Measurements from ENCODE around the gene ANXA4. TPM values are rescaled to one million over a fixed set of nuclear protein-coding genes. Genes with fewer than 3 reads are reported as not detected.

Gene ANXA4
- total RNA-seq: 36.2 and 38.0 TPM in 2 replicates

GRCh38 chr2:69741575-69742321 is at the start of gene ANXA4:
ANXA4 (plus strand) TSS chr2:69742134; CDS start chr2:69781566, 39,432 bp downstream.
- H3K36me3 Mint-ChIP-seq (ENCODE audit: low read depth): peaks cover 5% of the 10 kb centered on the region
- intact Hi-C loops (cut with micrococcal nuclease): loop anchor here (1.0 to 10.0 kb wide), 5 partner anchors 15 to 403 kb away; partner anchors contain the start of gene GMCL1
- no peaks in the 10 kb centered on the region for H3K9me3 Mint-ChIP-seq
- H3K4me3 Mint-ChIP-seq: peak within 1 kb of the TSS; percentile 98
- H3K27ac Mint-ChIP-seq: peak within 1 kb of the TSS; percentile 96
- peaks cover 26% of the 10 kb centered on the region for H3K4me1 Mint-ChIP-seq (ENCODE audit: low read depth)
- peak; percentile 63 for DNase-seq (ENCODE audit: low spot score)
- peaks cover 6% of the 10 kb centered on the region for H3K27me3 Mint-ChIP-seq (ENCODE audit: insufficient read depth)

GRCh38 chr2:69692424-69692823 is 49.5 kb upstream of the ANXA4 start:
- H3K27me3 Mint-ChIP-seq (ENCODE audit: insufficient read depth): no peaks in the 10 kb centered on the region
- intact Hi-C loops (cut with micrococcal nuclease): no loop called here
- H3K36me3 Mint-ChIP-seq (ENCODE audit: low read depth): no peaks in the 10 kb centered on the region
- no peaks in the 10 kb centered on the region for H3K9me3 Mint-ChIP-seq
- H3K4me3 Mint-ChIP-seq: no peak overlapping the region
- no peak overlapping the region for H3K27ac Mint-ChIP-seq
- DNase-seq (ENCODE audit: low spot score): no peak
- H3K4me1 Mint-ChIP-seq (ENCODE audit: low read depth): peaks cover 74% of the 10 kb centered on the region

- intact Hi-C loops (cut with micrococcal nuclease): loop anchor here (1.0 kb wide), 1 partner anchor 10 kb away; no protein-coding TSS in a partner anchor
- peak; percentile 29 for DNase-seq (ENCODE audit: low spot score)
- Mint-ChIP-seq H3K4me3 (peak overlapping the region; percentile 46), H3K9me3 (no peaks in the 10 kb centered on the region), H3K4me1 (ENCODE audit: low read depth) (peaks cover 80% of the 10 kb centered on the region), H3K27ac (peak overlapping the region; percentile 83), H3K27me3 (ENCODE audit: insufficient read depth) (no peaks in the 10 kb centered on the region), H3K36me3 (ENCODE audit: low read depth) (no peaks in the 10 kb centered on the region)
These were observed 48.7 kb upstream of the ANXA4 start for GRCh38 chr2:69693059-69693774.

GRCh38 chr2:69693775-69694450 is 48.0 kb upstream of the ANXA4 start:
- Mint-ChIP-seq H3K27me3 (ENCODE audit: insufficient read depth) (no peaks in the 10 kb centered on the region), H3K4me1 (ENCODE audit: low read depth) (peaks cover 83% of the 10 kb centered on the region), H3K9me3 (no peaks in the 10 kb centered on the region), H3K36me3 (ENCODE audit: low read depth) (no peaks in the 10 kb centered on the region), H3K4me3 (peak overlapping the region; percentile 46), H3K27ac (peak overlapping the region; percentile 83)
- intact Hi-C loops (cut with micrococcal nuclease): loop anchor here (1.0 to 2.0 kb wide), 2 partner anchors 11 to 49 kb away; no protein-coding TSS in a partner anchor
- DNase-seq (ENCODE audit: low spot score): peak; percentile 44

GRCh38 chr2:69694894-69695849 is 46.8 kb upstream of the ANXA4 start:
- Mint-ChIP-seq H3K27ac (peak overlapping the region; percentile 63), H3K4me3 (peak overlapping the region; percentile 2), H3K9me3 (no peaks in the 10 kb centered on the region), H3K36me3 (ENCODE audit: low read depth) (no peaks in the 10 kb centered on the region), H3K4me1 (ENCODE audit: low read depth) (peaks cover 80% of the 10 kb centered on the region), H3K27me3 (ENCODE audit: insufficient read depth) (no peaks in the 10 kb centered on the region)
- intact Hi-C loops (cut with micrococcal nuclease): loop anchor here (1.0 to 5.0 kb wide), 4 partner anchors 20 to 128 kb away; no protein-coding TSS in a partner anchor
- DNase-seq (ENCODE audit: low spot score): no peak

- Mint-ChIP-seq H3K4me3 (peak overlapping the region; percentile 25), H3K36me3 (ENCODE audit: low read depth) (no peaks in the 10 kb centered on the region), H3K27me3 (ENCODE audit: insufficient read depth) (no peaks in the 10 kb centered on the region), H3K27ac (peak overlapping the region; percentile 27), H3K9me3 (no peaks in the 10 kb centered on the region), H3K4me1 (ENCODE audit: low read depth) (peaks cover 75% of the 10 kb centered on the region)
- intact Hi-C loops (cut with micrococcal nuclease): loop anchor here (1.0 to 5.0 kb wide), 4 partner anchors 21 to 129 kb away; no protein-coding TSS in a partner anchor
- no peak for DNase-seq (ENCODE audit: low spot score)
These were observed 46.1 kb upstream of the ANXA4 start for GRCh38 chr2:69695850-69696216.

- peaks cover 1% of the 10 kb centered on the region for H3K27me3 Mint-ChIP-seq (ENCODE audit: insufficient read depth)
- intact Hi-C loops (cut with micrococcal nuclease): no loop called here
- H3K36me3 Mint-ChIP-seq (ENCODE audit: low read depth): no peaks in the 10 kb centered on the region
- no peak overlapping the region for H3K27ac Mint-ChIP-seq
- no peak for DNase-seq (ENCODE audit: low spot score)
- peaks cover 36% of the 10 kb centered on the region for H3K4me1 Mint-ChIP-seq (ENCODE audit: low read depth)
- H3K4me3 Mint-ChIP-seq: no peak overlapping the region
- H3K9me3 Mint-ChIP-seq: no peaks in the 10 kb centered on the region
These were observed 41.6 kb upstream of the ANXA4 start for GRCh38 chr2:69700381-69700780.

GRCh38 chr2:69701100-69701945 is 40.6 kb upstream of the ANXA4 start:
- Mint-ChIP-seq H3K36me3 (ENCODE audit: low read depth) (no peaks in the 10 kb centered on the region), H3K4me3 (no peak overlapping the region), H3K27me3 (ENCODE audit: insufficient read depth) (peaks cover 1% of the 10 kb centered on the region), H3K27ac (peak overlapping the region; percentile 61), H3K9me3 (no peaks in the 10 kb centered on the region), H3K4me1 (ENCODE audit: low read depth) (peaks cover 26% of the 10 kb centered on the region)
- no peak for DNase-seq (ENCODE audit: low spot score)
- intact Hi-C loops (cut with micrococcal nuclease): no loop called here

GRCh38 chr2:69703189-69703588 is 38.7 kb upstream of the ANXA4 start:
- H3K4me1 Mint-ChIP-seq (ENCODE audit: low read depth): peaks cover 10% of the 10 kb centered on the region
- intact Hi-C loops (cut with micrococcal nuclease): no loop called here
- no peak overlapping the region for H3K4me3 Mint-ChIP-seq
- DNase-seq (ENCODE audit: low spot score): no peak
- no peaks in the 10 kb centered on the region for H3K36me3 Mint-ChIP-seq (ENCODE audit: low read depth)
- H3K27me3 Mint-ChIP-seq (ENCODE audit: insufficient read depth): peaks cover 1% of the 10 kb centered on the region
- no peaks in the 10 kb centered on the region for H3K9me3 Mint-ChIP-seq
- H3K27ac Mint-ChIP-seq: no peak overlapping the region

GRCh38 chr2:69704446-69704845 is 37.5 kb upstream of the ANXA4 start:
- Mint-ChIP-seq H3K27ac (no peak overlapping the region), H3K4me1 (ENCODE audit: low read depth) (no peaks in the 10 kb centered on the region), H3K27me3 (ENCODE audit: insufficient read depth) (peaks cover 1% of the 10 kb centered on the region), H3K9me3 (no peaks in the 10 kb centered on the region), H3K4me3 (no peak overlapping the region), H3K36me3 (ENCODE audit: low read depth) (no peaks in the 10 kb centered on the region)
- no peak for DNase-seq (ENCODE audit: low spot score)
- intact Hi-C loops (cut with micrococcal nuclease): no loop called here

- no peak for DNase-seq (ENCODE audit: low spot score)
- peaks cover 2% of the 10 kb centered on the region for H3K27me3 Mint-ChIP-seq (ENCODE audit: insufficient read depth)
- no peak overlapping the region for H3K4me3 Mint-ChIP-seq
- H3K36me3 Mint-ChIP-seq (ENCODE audit: low read depth): no peaks in the 10 kb centered on the region
- intact Hi-C loops (cut with micrococcal nuclease): no loop called here
- no peak overlapping the region for H3K27ac Mint-ChIP-seq
- H3K9me3 Mint-ChIP-seq: peaks cover 5% of the 10 kb centered on the region
- peaks cover under 1% of the 10 kb centered on the region for H3K4me1 Mint-ChIP-seq (ENCODE audit: low read depth)
These were observed 32.6 kb upstream of the ANXA4 start for GRCh38 chr2:69709290-69709689.
